ENCODE measurements around the gene ZNF366. TPM values are rescaled to one million over a fixed set of nuclear protein-coding genes. Genes with fewer than 3 reads are reported as not detected.

ZNF366 gene
- total RNA-seq, 2 donors from 2014 or later, result 0.45 to 0.47 TPM

DNA sequence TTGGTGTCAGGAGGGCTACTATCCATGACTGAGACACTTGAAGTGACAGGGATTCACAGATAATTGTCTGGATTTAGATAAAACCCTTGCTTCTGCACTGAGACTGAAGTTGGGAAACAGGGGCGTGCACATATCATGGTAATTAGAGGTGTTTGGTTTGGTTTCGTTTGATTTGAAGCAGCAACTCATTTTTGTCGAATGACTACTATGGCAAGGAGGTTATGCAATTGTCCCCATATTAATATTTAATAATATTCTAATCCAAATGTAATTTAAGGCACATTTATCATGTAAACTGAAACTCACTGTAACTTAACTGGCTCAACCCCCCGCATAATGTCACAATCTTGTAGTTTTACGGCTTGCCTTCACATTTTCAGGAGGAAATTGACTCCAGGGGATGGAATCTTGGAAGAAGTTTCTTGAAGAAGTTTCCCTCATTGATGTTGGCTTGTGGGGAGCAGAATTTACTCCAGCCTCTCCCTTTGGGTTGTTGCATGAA is 12.5 kb downstream of the ZNF366 start:
- Histone ChIP-seq H3K27ac (no peak overlapping the region), H3K9ac (ENCODE audit: low read depth in 2 of 2, low read length in 2 of 2) (no peak overlapping the region), H3K4me3 (no peak overlapping the region), H3K4me1 (no peaks in the 10 kb centered on the region), H3K9me3 (no peaks in the 10 kb centered on the region), H3K36me3 (no peaks in the 10 kb centered on the region), H3K27me3 (no peaks in the 10 kb centered on the region)
- DNase-seq, result no peak
- TF ChIP-seq, protein P1, sequence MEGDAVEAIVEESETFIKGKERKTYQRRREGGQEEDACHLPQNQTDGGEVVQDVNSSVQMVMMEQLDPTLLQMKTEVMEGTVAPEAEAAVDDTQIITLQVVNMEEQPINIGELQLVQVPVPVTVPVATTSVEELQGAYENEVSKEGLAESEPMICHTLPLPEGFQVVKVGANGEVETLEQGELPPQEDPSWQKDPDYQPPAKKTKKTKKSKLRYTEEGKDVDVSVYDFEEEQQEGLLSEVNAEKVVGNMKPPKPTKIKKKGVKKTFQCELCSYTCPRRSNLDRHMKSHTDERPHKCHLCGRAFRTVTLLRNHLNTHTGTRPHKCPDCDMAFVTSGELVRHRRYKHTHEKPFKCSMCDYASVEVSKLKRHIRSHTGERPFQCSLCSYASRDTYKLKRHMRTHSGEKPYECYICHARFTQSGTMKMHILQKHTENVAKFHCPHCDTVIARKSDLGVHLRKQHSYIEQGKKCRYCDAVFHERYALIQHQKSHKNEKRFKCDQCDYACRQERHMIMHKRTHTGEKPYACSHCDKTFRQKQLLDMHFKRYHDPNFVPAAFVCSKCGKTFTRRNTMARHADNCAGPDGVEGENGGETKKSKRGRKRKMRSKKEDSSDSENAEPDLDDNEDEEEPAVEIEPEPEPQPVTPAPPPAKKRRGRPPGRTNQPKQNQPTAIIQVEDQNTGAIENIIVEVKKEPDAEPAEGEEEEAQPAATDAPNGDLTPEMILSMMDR (IDR thresholded peaks at IDR 0.05), result no peak
- intact Hi-C loops (cut with DNase I), result no loop called here

DNA sequence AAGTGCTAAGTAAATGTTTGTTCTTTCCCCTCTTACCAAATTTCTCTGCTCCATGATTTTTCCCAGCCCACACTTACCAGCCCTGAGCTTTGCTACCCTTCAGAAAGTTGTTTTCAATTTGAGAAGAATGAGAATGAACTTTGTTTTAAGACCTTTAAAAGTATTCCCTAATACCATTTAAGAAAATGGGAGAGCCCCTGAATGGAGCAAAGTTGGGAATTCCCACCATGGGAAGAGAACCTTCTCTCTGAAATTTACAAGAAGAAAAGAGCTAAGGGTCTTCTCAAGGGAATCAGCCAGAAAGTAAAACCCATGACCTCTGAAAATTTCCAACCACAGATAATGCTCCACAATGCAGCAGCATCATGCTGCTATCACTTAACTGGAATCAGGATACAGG is 17.7 kb downstream of the ZNF366 start:
- TF ChIP-seq, protein P1 (IDR thresholded peaks at IDR 0.05), result no peak
- intact Hi-C loops (cut with DNase I), result no loop called here
- Histone ChIP-seq H3K36me3 (no peaks in the 10 kb centered on the region), H3K27me3 (no peaks in the 10 kb centered on the region), H3K9ac (ENCODE audit: low read depth in 2 of 2, low read length in 2 of 2) (no peak overlapping the region), H3K27ac (no peak overlapping the region), H3K9me3 (no peaks in the 10 kb centered on the region), H3K4me1 (no peaks in the 10 kb centered on the region), H3K4me3 (no peak overlapping the region)
- no peak for DNase-seq

DNA sequence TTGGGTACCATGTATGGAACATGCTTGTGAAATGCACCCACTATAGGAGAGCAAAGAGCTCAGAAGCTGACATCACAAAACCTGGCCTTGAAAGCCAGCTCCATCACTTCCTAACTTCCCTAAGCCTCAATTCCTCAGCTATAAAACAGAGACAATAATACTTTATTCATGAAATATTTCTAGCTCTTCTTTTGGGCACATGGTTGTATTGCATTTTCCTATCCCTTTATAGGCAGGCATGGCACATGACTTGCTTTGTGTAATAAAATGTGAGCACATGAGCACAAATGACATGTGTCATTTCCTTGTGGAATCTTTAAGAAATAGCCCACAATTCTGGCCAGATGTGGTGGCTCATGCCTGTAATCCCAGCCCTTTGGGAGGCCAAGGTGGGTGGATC is 18.5 kb downstream of the ZNF366 start:
- intact Hi-C loops (cut with DNase I), result no loop called here
- Histone ChIP-seq H3K4me1 (no peaks in the 10 kb centered on the region), H3K9me3 (no peaks in the 10 kb centered on the region), H3K27me3 (no peaks in the 10 kb centered on the region), H3K27ac (no peak overlapping the region), H3K4me3 (no peak overlapping the region), H3K36me3 (no peaks in the 10 kb centered on the region), H3K9ac (ENCODE audit: low read depth in 2 of 2, low read length in 2 of 2) (no peak overlapping the region)
- TF ChIP-seq, protein P1 (IDR thresholded peaks at IDR 0.05), result no peak
- no peak for DNase-seq

DNA sequence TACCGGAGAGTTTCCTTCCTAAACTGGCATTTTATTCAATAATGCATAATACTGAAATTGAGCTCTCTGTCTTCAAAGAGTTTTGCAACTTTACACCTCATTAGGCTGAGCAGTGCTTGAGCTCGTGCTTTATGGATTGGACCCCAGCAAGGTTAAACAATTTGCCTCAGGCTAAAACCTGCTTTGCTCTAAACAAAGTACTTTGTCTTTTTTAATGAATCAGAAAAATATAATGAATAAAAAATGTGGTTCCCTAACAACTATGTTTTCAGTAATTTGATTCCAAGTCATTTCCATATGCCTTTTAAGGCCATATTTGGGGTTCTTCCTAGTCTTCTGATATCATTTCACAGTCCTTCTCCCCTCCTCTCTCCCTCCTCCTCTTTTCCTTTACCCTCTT is 20.0 kb downstream of the ZNF366 start:
- Histone ChIP-seq H3K4me1 (no peaks in the 10 kb centered on the region), H3K27ac (no peak overlapping the region), H3K9me3 (no peaks in the 10 kb centered on the region), H3K27me3 (no peaks in the 10 kb centered on the region), H3K36me3 (no peaks in the 10 kb centered on the region), H3K4me3 (no peak overlapping the region), H3K9ac (ENCODE audit: low read depth in 2 of 2, low read length in 2 of 2) (no peak overlapping the region)
- TF ChIP-seq, protein P1 (IDR thresholded peaks at IDR 0.05), result no peak
- no peak for DNase-seq
- intact Hi-C loops (cut with DNase I), result no loop called here

DNA sequence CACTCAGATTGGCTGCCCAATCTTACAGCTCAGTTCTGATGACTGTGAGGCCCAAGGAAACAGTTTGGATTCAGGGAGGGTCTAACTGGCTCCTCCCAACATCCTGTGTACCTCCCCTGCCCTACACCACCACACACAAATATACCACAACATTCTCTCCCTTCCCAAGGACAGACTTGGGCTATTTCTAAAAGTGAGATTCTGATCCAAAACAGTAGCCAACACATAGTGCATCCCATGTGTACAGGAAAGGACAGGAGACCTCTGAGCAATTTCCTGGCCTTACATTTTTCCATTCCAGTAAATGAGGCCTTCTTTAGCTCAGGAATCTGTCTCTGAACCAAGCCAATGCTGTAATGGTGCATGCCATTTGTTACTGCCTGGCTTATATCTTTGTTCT is 20.8 kb downstream of the ZNF366 start:
- TF ChIP-seq, protein P1 (IDR thresholded peaks at IDR 0.05), result no peak
- no peak for DNase-seq
- intact Hi-C loops (cut with DNase I), result no loop called here
- no peaks in the 10 kb centered on the region for H3K36me3 ChIP-seq
- no peaks in the 10 kb centered on the region for H3K9me3 ChIP-seq
- H3K4me1 ChIP-seq, result no peaks in the 10 kb centered on the region
- H3K9ac ChIP-seq (ENCODE audit: low read depth in 2 of 2, low read length in 2 of 2), result no peak overlapping the region
- no peak overlapping the region for H3K4me3 ChIP-seq
- no peaks in the 10 kb centered on the region for H3K27me3 ChIP-seq
- H3K27ac ChIP-seq, result no peak overlapping the region
